Bronchial epithelial cell (primary cell): ENCODE data around the gene RHEB. TPM values are rescaled to one million over a fixed set of nuclear protein-coding genes. Genes with fewer than 3 reads are reported as not detected.
"Not testable (repeated sequence)": the region's sequence is repeated elsewhere in the genome, so short reads cannot be mapped to it uniquely, and the experiment has no call there.

Source experiments
- DNase-seq: peaks from one replicate; pipeline ENCODE4 v3.0.0-alpha.2; 2010; ENCODE audit warnings: low read depth
- FAIRE-seq: peaks from 2 replicates; lab custom pipeline; 2011; peaks lifted over from hg19 to GRCh38; lab: Jason Lieb, UNC
- H3K27me3 ChIP-seq: 2 replicates; pipeline ENCODE4 v1.5.1; 2011; ENCODE audit warnings: low read length; ENCODE audit not compliant: control insufficient read depth, insufficient read depth
- H3K36me3 ChIP-seq: 2 replicates; pipeline ENCODE4 v1.5.1; 2011; ENCODE audit warnings: low read length; ENCODE audit not compliant: control insufficient read depth, insufficient read depth
- H3K4me3 ChIP-seq: 2 replicates; pipeline ENCODE4 v1.5.1; 2011; ENCODE audit warnings: mild to moderate bottlenecking, low read depth, low read length, control low read depth
- total RNA-seq: library from RNA; depleted of rRNA; stranded (reverse); fragments of >200 nt; gene quantifications from 2 replicates; pipeline ENCODE4 v1.2.1, GENCODE V29; 2014
- TF ChIP-seq, protein P1 (sequence below): IDR thresholded peaks from 2 replicates; pipeline ENCODE4 v1.5.1; 2011; ENCODE audit warnings: mild to moderate bottlenecking, moderate library complexity, low read length, control low read depth, inconsistent platforms; ENCODE audit not compliant: insufficient read depth, severe bottlenecking

RHEB gene
- total RNA-seq, 1 donor from 2014 or later = 68.7 TPM

GRCh38 chr7:151541709-151542499 lies 22.2 kb upstream of the RHEB start:
- no peaks in the 10 kb centered on the region for H3K27me3 ChIP-seq
- FAIRE-seq = no peak
- no peaks in the 10 kb centered on the region for H3K36me3 ChIP-seq
- DNase-seq = no peak
- H3K4me3 ChIP-seq = no peak overlapping the region
- TF ChIP-seq, protein P1, sequence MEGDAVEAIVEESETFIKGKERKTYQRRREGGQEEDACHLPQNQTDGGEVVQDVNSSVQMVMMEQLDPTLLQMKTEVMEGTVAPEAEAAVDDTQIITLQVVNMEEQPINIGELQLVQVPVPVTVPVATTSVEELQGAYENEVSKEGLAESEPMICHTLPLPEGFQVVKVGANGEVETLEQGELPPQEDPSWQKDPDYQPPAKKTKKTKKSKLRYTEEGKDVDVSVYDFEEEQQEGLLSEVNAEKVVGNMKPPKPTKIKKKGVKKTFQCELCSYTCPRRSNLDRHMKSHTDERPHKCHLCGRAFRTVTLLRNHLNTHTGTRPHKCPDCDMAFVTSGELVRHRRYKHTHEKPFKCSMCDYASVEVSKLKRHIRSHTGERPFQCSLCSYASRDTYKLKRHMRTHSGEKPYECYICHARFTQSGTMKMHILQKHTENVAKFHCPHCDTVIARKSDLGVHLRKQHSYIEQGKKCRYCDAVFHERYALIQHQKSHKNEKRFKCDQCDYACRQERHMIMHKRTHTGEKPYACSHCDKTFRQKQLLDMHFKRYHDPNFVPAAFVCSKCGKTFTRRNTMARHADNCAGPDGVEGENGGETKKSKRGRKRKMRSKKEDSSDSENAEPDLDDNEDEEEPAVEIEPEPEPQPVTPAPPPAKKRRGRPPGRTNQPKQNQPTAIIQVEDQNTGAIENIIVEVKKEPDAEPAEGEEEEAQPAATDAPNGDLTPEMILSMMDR = no peak

DNA sequence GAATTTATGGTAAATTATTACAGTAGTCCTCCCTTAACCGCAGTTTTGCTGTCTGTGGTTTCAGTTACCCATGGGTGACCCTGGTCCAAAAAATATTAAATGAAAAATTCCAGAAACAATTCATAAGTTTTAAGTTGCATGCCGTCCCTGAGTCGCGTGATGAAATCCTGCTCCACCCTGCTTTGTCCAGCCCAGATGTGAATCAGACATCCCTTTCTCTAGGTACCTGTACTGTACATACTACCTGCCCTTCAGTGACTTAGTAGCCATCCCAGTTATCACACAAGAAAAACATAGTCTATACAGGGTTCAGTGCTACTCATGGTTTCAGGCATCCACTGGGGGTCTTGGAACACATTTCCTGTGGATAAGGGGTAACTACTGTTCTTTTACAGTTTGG lies 20.5 kb upstream of the RHEB start:
- Histone ChIP-seq H3K27me3 (no peaks in the 10 kb centered on the region), H3K36me3 (no peaks in the 10 kb centered on the region), H3K4me3 (no peak overlapping the region)
- no peak for FAIRE-seq
- peak; percentile 37 for DNase-seq
- TF ChIP-seq, protein P1 = no peak

DNA sequence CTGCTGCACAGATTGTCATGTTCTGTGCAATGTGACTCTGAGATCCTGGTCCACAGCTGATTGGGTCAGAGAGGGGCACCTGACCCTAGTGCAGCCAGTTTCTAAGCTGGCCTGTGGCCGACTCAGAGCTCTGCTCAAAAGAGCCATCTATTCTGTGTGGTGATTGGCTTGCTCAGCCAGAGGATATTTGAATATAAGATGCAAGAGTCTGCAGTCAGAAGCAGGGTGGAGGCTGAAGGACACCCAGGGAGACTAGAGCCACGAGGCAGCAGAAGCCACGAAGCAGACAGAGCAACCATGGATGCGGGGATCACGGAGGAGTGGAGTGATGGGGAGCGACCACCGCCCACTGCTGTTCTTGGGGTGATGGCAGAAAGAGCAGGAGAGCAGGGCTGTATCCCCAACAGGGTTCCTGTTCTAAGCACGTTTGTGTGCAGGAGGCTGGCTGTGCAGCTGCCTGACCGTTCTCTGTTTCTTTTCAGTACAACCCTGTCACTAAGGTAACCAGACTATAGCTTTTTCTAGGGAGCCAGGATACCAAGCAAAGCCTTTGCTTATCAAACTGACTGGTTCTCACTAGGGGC lies 19.5 kb upstream of the RHEB start:
- DNase-seq (no peak), FAIRE-seq (no peak)
- Histone ChIP-seq H3K27me3 (no peaks in the 10 kb centered on the region), H3K36me3 (no peaks in the 10 kb centered on the region), H3K4me3 (no peak overlapping the region)
- TF ChIP-seq, protein P1 = no peak

DNA sequence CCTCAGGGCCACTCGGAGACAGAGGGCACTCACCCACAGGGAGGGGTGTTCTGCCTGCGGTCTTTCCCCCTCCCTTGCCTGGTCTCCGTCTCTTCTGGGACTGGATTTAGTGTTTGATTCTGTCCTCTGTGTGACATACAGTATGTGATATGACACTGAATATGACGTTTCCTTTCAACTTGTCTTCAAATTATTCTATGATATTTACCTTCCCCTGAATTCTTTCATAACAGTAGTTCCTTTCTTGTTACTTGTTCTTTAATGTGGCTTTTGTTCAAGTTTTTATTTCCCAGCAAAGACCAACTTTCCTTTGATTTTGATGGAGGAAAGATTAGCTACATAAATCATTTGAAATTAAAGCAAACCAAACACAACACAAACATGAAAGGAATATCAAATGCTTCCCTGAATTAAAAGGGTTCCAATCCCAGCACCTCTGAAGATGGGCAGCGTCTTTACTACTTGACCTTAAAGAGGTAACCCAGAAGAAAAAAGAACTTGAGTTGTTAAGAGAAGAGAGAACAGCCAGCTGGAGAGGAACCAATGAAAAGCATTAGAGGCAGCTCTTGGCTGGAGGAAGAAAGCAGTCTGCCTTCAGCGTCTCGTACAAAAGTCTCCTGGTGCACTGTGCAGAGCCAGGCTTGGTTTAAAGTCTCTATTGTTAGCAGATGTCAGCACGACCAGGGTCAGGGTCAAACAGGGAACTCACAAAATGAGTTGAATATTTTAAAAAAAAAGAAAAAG lies 18.3 kb upstream of the RHEB start:
- H3K27me3 ChIP-seq = no peaks in the 10 kb centered on the region
- no peaks in the 10 kb centered on the region for H3K36me3 ChIP-seq
- DNase-seq = no peak
- peak; percentile 13 for FAIRE-seq
- H3K4me3 ChIP-seq = no peak overlapping the region
- TF ChIP-seq, protein P1 = no peak

DNA sequence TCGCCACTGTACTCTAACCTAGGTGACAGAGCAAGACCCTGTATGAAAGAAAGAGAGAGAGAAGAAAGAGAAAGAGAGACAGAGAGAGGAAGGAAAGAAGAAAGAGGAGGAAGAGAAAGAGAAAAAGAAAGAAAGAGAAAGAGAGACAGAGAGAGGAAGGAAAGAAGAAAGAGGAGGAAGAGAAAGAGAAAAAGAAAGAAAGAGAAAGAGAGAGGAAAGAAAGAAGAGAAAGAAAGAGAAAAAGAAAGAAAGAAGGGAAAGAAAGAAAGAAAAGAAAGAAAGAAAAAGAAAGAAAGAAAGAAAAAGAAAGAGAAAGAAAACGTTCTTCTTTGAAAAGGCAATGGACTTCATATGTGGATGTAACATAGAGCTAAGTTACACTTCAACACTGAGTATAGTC lies 16.5 kb upstream of the RHEB start:
- not testable (repeated sequence) for H3K4me3 ChIP-seq, H3K36me3 ChIP-seq, DNase-seq, H3K27me3 ChIP-seq, FAIRE-seq

DNA sequence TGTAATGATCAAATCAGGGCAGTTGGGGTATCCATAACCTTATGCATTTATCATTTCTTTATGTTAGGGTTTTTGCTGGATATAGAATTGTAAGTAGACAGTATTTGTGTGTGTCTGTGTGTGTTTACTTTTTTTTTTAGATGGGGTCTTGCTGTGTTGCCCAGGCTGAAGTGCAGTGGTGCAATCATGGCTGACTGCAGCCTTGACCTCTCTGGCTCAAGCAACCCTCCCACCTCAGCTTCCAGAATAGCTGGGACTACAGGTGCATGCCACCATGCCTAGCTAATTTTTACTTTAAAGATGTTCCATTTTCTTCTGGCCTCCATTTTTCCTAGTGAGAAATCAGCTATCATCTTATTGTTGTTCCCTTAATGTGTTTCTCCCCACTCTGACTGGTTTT lies 10.1 kb upstream of the RHEB start:
- H3K4me3 ChIP-seq = no peak overlapping the region
- no peak for FAIRE-seq
- H3K27me3 ChIP-seq = no peaks in the 10 kb centered on the region
- TF ChIP-seq, protein P1 = no peak
- H3K36me3 ChIP-seq = no peaks in the 10 kb centered on the region
- DNase-seq = no peak
